ENCODE results near the gene CRABP1.

CRABP1 gene

GRCh38 chr15:78301828-78302227 lies 38.3 kb upstream of the CRABP1 start:
- Histone ChIP-seq H3K27ac (no peak overlapping the region), H3K4me3 (no peak overlapping the region)
- DNase-seq (ENCODE audit: low spot score) = no peak
- no peak for TF ChIP-seq CTCF (IDR thresholded peaks at IDR 0.05)

- no peak for TF ChIP-seq CTCF (IDR thresholded peaks at IDR 0.05)
- DNase-seq (ENCODE audit: low spot score) = no peak
- H3K27ac ChIP-seq = no peak overlapping the region
Observed at GRCh38 chr15:78302579-78303312, 37.4 kb upstream of the CRABP1 start.

GRCh38 chr15:78304216-78305066 lies 35.7 kb upstream of the CRABP1 start:
- no peak for DNase-seq (ENCODE audit: low spot score)
- TF ChIP-seq CTCF (IDR thresholded peaks at IDR 0.05) = no peak
- no peak overlapping the region for H3K27ac ChIP-seq
- H3K4me3 ChIP-seq = no peak overlapping the region

More at GRCh38 chr15:78302579-78303312, 37.4 kb upstream of the CRABP1 start:
- no peak overlapping the region for H3K4me3 ChIP-seq

GRCh38 chr15:78306176-78306774 lies 33.9 kb upstream of the CRABP1 start:
- no peak for DNase-seq (ENCODE audit: low spot score)
- Histone ChIP-seq H3K27ac (peak overlapping the region in 1 of 2 donors; percentile 51), H3K4me3 (no peak overlapping the region)
- TF ChIP-seq CTCF (IDR thresholded peaks at IDR 0.05) = no peak

GRCh38 chr15:78307976-78308375 lies 32.2 kb upstream of the CRABP1 start:
- no peak for TF ChIP-seq CTCF (IDR thresholded peaks at IDR 0.05)

GRCh38 chr15:78308422-78309032 lies 31.6 kb upstream of the CRABP1 start:
- no peak for DNase-seq (ENCODE audit: low spot score)
- no peak overlapping the region for H3K27ac ChIP-seq
- H3K4me3 ChIP-seq = no peak overlapping the region
- peak; percentile 27 for TF ChIP-seq CTCF (IDR thresholded peaks at IDR 0.05)

More at GRCh38 chr15:78307976-78308375, 32.2 kb upstream of the CRABP1 start:
- Histone ChIP-seq H3K27ac (no peak overlapping the region), H3K4me3 (no peak overlapping the region)
- DNase-seq (ENCODE audit: low spot score) = no peak

Measured in coronary artery (tissue), 2 donors.